ENCODE results near the gene IREB2.
A peak's percentile ranks its signal among the peaks of the same experiment; 100 is the strongest.

IREB2 gene

DNA sequence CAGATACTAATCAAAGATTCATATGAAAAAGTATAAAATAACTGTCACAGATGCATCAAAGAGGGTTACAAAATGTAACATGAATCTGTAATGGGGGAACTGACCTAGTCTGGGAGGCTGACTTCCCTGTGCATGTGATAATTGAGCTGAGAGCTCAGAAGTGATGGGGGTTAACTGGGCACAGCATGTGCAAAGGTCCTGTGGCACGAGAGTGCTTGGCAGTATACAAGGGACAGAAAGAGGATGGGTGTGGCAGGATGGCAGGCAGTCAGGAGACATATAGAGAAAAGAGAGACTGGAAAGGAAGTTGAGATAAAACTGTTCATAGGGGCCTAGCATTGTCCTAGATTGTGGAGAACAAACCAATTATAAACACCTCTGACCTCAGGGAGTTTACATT is 47.8 kb upstream of the IREB2 start:
- no peak for TF ChIP-seq POLR2AphosphoS5 (IDR thresholded peaks at IDR 0.05; ENCODE audit: low read depth, low read length)
- TF ChIP-seq SIN3A (IDR thresholded peaks at IDR 0.05; ENCODE audit: borderline replicate concordance, insufficient read depth, low read length) = no peak
- TF ChIP-seq, protein P1, sequence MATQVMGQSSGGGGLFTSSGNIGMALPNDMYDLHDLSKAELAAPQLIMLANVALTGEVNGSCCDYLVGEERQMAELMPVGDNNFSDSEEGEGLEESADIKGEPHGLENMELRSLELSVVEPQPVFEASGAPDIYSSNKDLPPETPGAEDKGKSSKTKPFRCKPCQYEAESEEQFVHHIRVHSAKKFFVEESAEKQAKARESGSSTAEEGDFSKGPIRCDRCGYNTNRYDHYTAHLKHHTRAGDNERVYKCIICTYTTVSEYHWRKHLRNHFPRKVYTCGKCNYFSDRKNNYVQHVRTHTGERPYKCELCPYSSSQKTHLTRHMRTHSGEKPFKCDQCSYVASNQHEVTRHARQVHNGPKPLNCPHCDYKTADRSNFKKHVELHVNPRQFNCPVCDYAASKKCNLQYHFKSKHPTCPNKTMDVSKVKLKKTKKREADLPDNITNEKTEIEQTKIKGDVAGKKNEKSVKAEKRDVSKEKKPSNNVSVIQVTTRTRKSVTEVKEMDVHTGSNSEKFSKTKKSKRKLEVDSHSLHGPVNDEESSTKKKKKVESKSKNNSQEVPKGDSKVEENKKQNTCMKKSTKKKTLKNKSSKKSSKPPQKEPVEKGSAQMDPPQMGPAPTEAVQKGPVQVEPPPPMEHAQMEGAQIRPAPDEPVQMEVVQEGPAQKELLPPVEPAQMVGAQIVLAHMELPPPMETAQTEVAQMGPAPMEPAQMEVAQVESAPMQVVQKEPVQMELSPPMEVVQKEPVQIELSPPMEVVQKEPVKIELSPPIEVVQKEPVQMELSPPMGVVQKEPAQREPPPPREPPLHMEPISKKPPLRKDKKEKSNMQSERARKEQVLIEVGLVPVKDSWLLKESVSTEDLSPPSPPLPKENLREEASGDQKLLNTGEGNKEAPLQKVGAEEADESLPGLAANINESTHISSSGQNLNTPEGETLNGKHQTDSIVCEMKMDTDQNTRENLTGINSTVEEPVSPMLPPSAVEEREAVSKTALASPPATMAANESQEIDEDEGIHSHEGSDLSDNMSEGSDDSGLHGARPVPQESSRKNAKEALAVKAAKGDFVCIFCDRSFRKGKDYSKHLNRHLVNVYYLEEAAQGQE (IDR thresholded peaks at IDR 0.05; ENCODE audit: insufficient read depth in 1 of 2, low read depth in 2 of 2, low read length in 2 of 2) = no peak
- no peak for TF ChIP-seq FOXP2 (optimal IDR thresholded peaks at IDR 0.05; ENCODE audit: borderline replicate concordance, extremely low read depth, extremely low read length, insufficient read depth)
- no peak for TF ChIP-seq TAF1 (IDR thresholded peaks at IDR 0.05; ENCODE audit: borderline replicate concordance, insufficient read depth, low read length)

DNA sequence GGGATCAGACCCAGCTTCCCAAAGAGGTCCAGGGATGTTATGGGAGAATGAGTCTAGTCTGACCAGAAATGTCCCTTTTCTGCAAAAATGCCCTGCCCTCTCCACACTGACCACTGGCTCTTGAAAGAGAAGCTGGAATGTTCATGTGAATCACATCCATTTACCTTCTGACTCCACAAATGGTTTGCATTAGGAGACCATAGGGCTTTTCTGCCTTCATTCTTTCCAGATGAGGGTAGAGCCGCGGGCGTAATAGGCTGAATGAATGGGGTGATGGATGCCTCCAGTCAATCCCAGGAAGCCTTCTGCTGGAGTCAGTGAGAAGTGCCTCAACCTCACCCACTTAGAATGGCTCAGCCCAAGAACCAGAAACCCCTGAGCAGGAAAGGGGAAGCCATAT is 47.2 kb upstream of the IREB2 start:
- TF ChIP-seq SIN3A (IDR thresholded peaks at IDR 0.05; ENCODE audit: borderline replicate concordance, insufficient read depth, low read length) (no peak), TAF1 (IDR thresholded peaks at IDR 0.05; ENCODE audit: borderline replicate concordance, insufficient read depth, low read length) (no peak), FOXP2 (optimal IDR thresholded peaks at IDR 0.05; ENCODE audit: borderline replicate concordance, extremely low read depth, extremely low read length, insufficient read depth) (no peak), POLR2AphosphoS5 (IDR thresholded peaks at IDR 0.05; ENCODE audit: low read depth, low read length) (no peak)
- TF ChIP-seq, protein P1 (IDR thresholded peaks at IDR 0.05; ENCODE audit: insufficient read depth in 1 of 2, low read depth in 2 of 2, low read length in 2 of 2) = no peak

DNA sequence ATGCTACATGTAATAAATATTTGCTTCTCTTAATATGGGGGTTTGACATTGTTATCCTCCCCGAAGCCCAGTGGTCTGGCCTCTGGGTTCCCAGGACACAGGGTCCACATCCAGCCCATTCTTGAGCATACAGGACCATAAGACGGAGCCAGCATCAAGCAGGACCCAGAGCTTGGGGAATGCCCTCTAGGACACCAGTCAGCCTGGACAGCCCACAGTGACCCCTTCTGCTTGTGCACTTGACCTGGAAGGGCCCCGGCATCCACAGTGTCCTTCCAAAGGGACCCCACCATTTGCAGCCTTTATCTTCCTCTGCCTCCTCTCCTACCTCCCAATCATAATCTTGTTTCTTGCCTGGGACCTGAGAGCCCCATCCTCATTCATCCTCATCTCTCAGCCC is 46.2 kb upstream of the IREB2 start:
- TF ChIP-seq POLR2AphosphoS5 (IDR thresholded peaks at IDR 0.05; ENCODE audit: low read depth, low read length) (no peak), FOXP2 (optimal IDR thresholded peaks at IDR 0.05; ENCODE audit: borderline replicate concordance, extremely low read depth, extremely low read length, insufficient read depth) (no peak), TAF1 (IDR thresholded peaks at IDR 0.05; ENCODE audit: borderline replicate concordance, insufficient read depth, low read length) (no peak), SIN3A (IDR thresholded peaks at IDR 0.05; ENCODE audit: borderline replicate concordance, insufficient read depth, low read length) (no peak)
- TF ChIP-seq, protein P1 (IDR thresholded peaks at IDR 0.05; ENCODE audit: insufficient read depth in 1 of 2, low read depth in 2 of 2, low read length in 2 of 2) = no peak

DNA sequence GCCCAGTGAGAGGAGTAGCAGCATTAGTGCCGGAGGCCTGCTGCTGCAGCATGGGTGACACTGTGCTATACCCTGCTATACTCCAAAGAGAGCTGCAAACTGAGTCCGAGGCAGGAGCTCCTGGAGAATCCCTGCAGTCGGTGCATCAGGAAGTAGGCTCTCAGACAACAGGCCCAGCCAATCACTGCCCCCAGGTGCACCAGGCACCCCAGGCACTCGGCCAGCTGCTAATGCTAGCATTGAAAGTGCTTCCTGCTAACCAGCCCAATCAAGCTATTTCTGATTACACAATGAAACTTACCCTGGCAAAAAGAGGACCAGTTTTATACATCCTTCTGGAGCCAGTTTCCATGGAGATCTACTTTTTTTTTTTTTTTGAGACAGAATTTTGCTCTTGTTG is 45.6 kb upstream of the IREB2 start:
- TF ChIP-seq SIN3A (IDR thresholded peaks at IDR 0.05; ENCODE audit: borderline replicate concordance, insufficient read depth, low read length) (no peak), TAF1 (IDR thresholded peaks at IDR 0.05; ENCODE audit: borderline replicate concordance, insufficient read depth, low read length) (no peak), POLR2AphosphoS5 (IDR thresholded peaks at IDR 0.05; ENCODE audit: low read depth, low read length) (no peak), FOXP2 (optimal IDR thresholded peaks at IDR 0.05; ENCODE audit: borderline replicate concordance, extremely low read depth, extremely low read length, insufficient read depth) (peak; percentile 97)
- TF ChIP-seq, protein P1 (IDR thresholded peaks at IDR 0.05; ENCODE audit: insufficient read depth in 1 of 2, low read depth in 2 of 2, low read length in 2 of 2) = no peak

DNA sequence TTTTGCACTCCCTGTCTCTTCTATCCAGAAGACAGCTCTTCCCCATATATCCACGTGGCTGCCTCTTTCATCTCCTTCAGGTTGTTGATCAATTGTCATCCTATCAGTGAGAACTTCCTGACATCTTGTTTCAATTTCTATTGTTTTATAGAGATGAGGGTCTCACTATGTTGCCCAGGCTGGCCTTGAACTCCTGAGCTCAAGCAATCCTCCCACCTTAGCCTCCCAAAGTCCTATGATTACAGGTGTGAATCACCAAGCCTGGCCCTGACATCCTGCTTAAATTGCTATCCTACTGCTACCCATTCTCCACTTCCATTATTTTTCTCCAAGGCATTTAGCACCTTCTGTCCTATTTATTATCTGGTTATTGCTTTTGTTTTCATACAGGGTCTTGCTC is 44.9 kb upstream of the IREB2 start:
- TF ChIP-seq POLR2AphosphoS5 (IDR thresholded peaks at IDR 0.05; ENCODE audit: low read depth, low read length) (no peak), FOXP2 (optimal IDR thresholded peaks at IDR 0.05; ENCODE audit: borderline replicate concordance, extremely low read depth, extremely low read length, insufficient read depth) (no peak), SIN3A (IDR thresholded peaks at IDR 0.05; ENCODE audit: borderline replicate concordance, insufficient read depth, low read length) (no peak), TAF1 (IDR thresholded peaks at IDR 0.05; ENCODE audit: borderline replicate concordance, insufficient read depth, low read length) (no peak)
- TF ChIP-seq, protein P1 (IDR thresholded peaks at IDR 0.05; ENCODE audit: insufficient read depth in 1 of 2, low read depth in 2 of 2, low read length in 2 of 2) = no peak
